Lower lobe of right lung (tissue), 2 donors: ENCODE data around the gene CAMKMT. TPM values are rescaled to one million over a fixed set of nuclear protein-coding genes. Genes with fewer than 3 reads are reported as not detected.

Experiments
- ATAC-seq, 2 donors: fragments of 200-7000 bp; cut with Tn5 transposase; one replicate each; pipeline ENCODE4 v1.9.1; 2020 to 2022; ENCODE audit warnings: mild to moderate bottlenecking in 2 of 2, moderate library complexity in 2 of 2
- DNase-seq: peaks from one replicate; pipeline ENCODE4 v3.0.0-alpha.2; 2020
- H3K27ac ChIP-seq: fragments of 200-600 bp; one replicate; pipeline ENCODE4 v1.8.0; 2022
- H3K27me3 ChIP-seq: fragments of 200-600 bp; one replicate; pipeline ENCODE4 v1.8.0; 2022; ENCODE audit warnings: low read depth
- H3K36me3 ChIP-seq: fragments of 200-600 bp; one replicate; pipeline ENCODE4 v1.8.0; 2022; ENCODE audit warnings: mild to moderate bottlenecking
- H3K4me1 ChIP-seq: fragments of 200-600 bp; one replicate; pipeline ENCODE4 v1.8.0; 2022
- H3K4me3 ChIP-seq: fragments of 200-600 bp; one replicate; pipeline ENCODE4 v1.8.0; 2022; ENCODE audit warnings: mild to moderate bottlenecking
- H3K9me3 ChIP-seq: fragments of 200-600 bp; one replicate; pipeline ENCODE4 v1.8.0; 2022
- CTCF ChIP-seq: fragments of 200-600 bp; IDR thresholded peaks from one replicate; pipeline ENCODE4 v1.8.0; 2022; ENCODE audit warnings: antibody characterized with exemption, mild to moderate bottlenecking
- intact Hi-C: fragments of 100-400 bp; cut with DNase I; formaldehyde crosslinking; loops from one replicate; pipeline ENCODE4 v1.11.0; 2022
- total RNA-seq: library from RNA; stranded (reverse); fragmentation: NEBNext Ultra II Directional; extraction: Animal tissue kit (Norgen Biotek cat#: 25700); gene quantifications from one replicate; pipeline ENCODE4 v1.2.1, GENCODE V29; 2021
- donor health status: DM: no; HTN: yes; CAD: no; lungs with severe emphysema.

CAMKMT gene
- total RNA-seq, 1 donor from 2014 or later, result 10.5 TPM

- ATAC-seq (no peak), DNase-seq (no peak)
- Histone ChIP-seq H3K9me3 (no peaks in the 10 kb centered on the region), H3K27ac (no peak overlapping the region), H3K4me1 (no peaks in the 10 kb centered on the region), H3K36me3 (no peaks in the 10 kb centered on the region), H3K27me3 (peaks cover 27% of the 10 kb centered on the region), H3K4me3 (no peak overlapping the region)
- no peak for TF ChIP-seq CTCF
- intact Hi-C loops, result no loop called here
Observed at GRCh38 chr2:44817256-44817655, 455.5 kb downstream of the CAMKMT start.

GRCh38 chr2:44817673-44818335 is 456.1 kb downstream of the CAMKMT start:
- no peak for TF ChIP-seq CTCF
- H3K27me3 ChIP-seq, result peaks cover 21% of the 10 kb centered on the region
- no peaks in the 10 kb centered on the region for H3K4me1 ChIP-seq
- H3K4me3 ChIP-seq, result no peak overlapping the region
- H3K36me3 ChIP-seq, result no peaks in the 10 kb centered on the region
- intact Hi-C loops, result no loop called here
- DNase-seq, result no peak
- no peak overlapping the region for H3K27ac ChIP-seq
- H3K9me3 ChIP-seq, result no peaks in the 10 kb centered on the region
- ATAC-seq, result no peak

- intact Hi-C loops, result no loop called here
- Histone ChIP-seq H3K4me3 (no peak overlapping the region), H3K9me3 (no peaks in the 10 kb centered on the region), H3K36me3 (no peaks in the 10 kb centered on the region), H3K27me3 (peaks cover 8% of the 10 kb centered on the region), H3K27ac (no peak overlapping the region), H3K4me1 (no peaks in the 10 kb centered on the region)
- ATAC-seq (no peak), DNase-seq (no peak)
- TF ChIP-seq CTCF, result no peak
Observed at GRCh38 chr2:44819061-44819460, 457.3 kb downstream of the CAMKMT start.

GRCh38 chr2:44821500-44821899 is 459.8 kb downstream of the CAMKMT start:
- Histone ChIP-seq H3K27ac (no peak overlapping the region), H3K4me1 (no peaks in the 10 kb centered on the region), H3K27me3 (peaks cover 2% of the 10 kb centered on the region), H3K9me3 (no peaks in the 10 kb centered on the region), H3K4me3 (no peak overlapping the region), H3K36me3 (no peaks in the 10 kb centered on the region)
- DNase-seq, result no peak
- intact Hi-C loops, result no loop called here
- TF ChIP-seq CTCF, result no peak
- no peak for ATAC-seq

- intact Hi-C loops, result no loop called here
- no peaks in the 10 kb centered on the region for H3K9me3 ChIP-seq
- no peak for TF ChIP-seq CTCF
- no peaks in the 10 kb centered on the region for H3K27me3 ChIP-seq
- H3K4me3 ChIP-seq, result no peak overlapping the region
- H3K27ac ChIP-seq, result no peak overlapping the region
- no peaks in the 10 kb centered on the region for H3K36me3 ChIP-seq
- DNase-seq (no peak), ATAC-seq (no peak)
- H3K4me1 ChIP-seq, result no peaks in the 10 kb centered on the region
Observed at GRCh38 chr2:44822174-44822573, 460.4 kb downstream of the CAMKMT start.

Other genes starting within 250 kb of the CAMKMT start
- gene PPM1B, start 193.1 kb upstream of the CAMKMT start, total RNA-seq, result 51.7 TPM
- gene SLC3A1, start 86.5 kb upstream of the CAMKMT start, total RNA-seq, result not detected
- 44.2 TPM for gene PREPL, start 453 bp upstream of the CAMKMT start, total RNA-seq